Kidney epithelial cell (primary cell): ENCODE results near the gene CLRN3. TPM values are rescaled to one million over a fixed set of nuclear protein-coding genes. Genes with fewer than 3 reads are reported as not detected.

ENCODE experiments used
- DNase-seq: peaks from one replicate; pipeline ENCODE4 v3.0.0-alpha.2; 2010; ENCODE audit warnings: low read depth
- H3K27me3 ChIP-seq: 2 replicates; pipeline ENCODE4 v1.6.0; 2011; ENCODE audit warnings: low read length; ENCODE audit not compliant: control insufficient read depth, insufficient read depth
- H3K36me3 ChIP-seq: 2 replicates; pipeline ENCODE4 v1.5.1; 2011; ENCODE audit warnings: low read length; ENCODE audit not compliant: control insufficient read depth, insufficient read depth
- H3K4me3 ChIP-seq: 2 replicates; pipeline ENCODE4 v1.5.1; 2011; ENCODE audit warnings: low read depth, mild to moderate bottlenecking, control low read depth, low read length
- CTCF ChIP-seq: IDR thresholded peaks from 2 replicates; pipeline ENCODE4 v1.5.1; 2011; ENCODE audit warnings: mild to moderate bottlenecking, moderate library complexity, low read length, control low read depth, inconsistent platforms; ENCODE audit not compliant: insufficient read depth, poor library complexity, severe bottlenecking
- total RNA-seq: library from RNA; depleted of rRNA; stranded (reverse); fragments of >200 nt; gene quantifications from 2 replicates; pipeline ENCODE4 v1.2.3, GENCODE V29; 2015

CLRN3 gene
- total RNA-seq, 1 donor from 2014 or later = not detected

- no peak for TF ChIP-seq CTCF
- no peak for DNase-seq
- no peak overlapping the region for H3K4me3 ChIP-seq
- H3K36me3 ChIP-seq = no peaks in the 10 kb centered on the region
- H3K27me3 ChIP-seq = no peaks in the 10 kb centered on the region
Measured at GRCh38 chr10:127836176-127836575, 56.6 kb downstream of the CLRN3 start.

- no peak for TF ChIP-seq CTCF
- Histone ChIP-seq H3K4me3 (no peak overlapping the region), H3K27me3 (no peaks in the 10 kb centered on the region), H3K36me3 (no peaks in the 10 kb centered on the region)
- DNase-seq = no peak
Measured at GRCh38 chr10:127834791-127835190, 58.0 kb downstream of the CLRN3 start.

GRCh38 chr10:127834221-127834620, 58.5 kb downstream of the CLRN3 start:
- H3K4me3 ChIP-seq = no peak overlapping the region
- no peaks in the 10 kb centered on the region for H3K36me3 ChIP-seq
- no peak for DNase-seq
- no peaks in the 10 kb centered on the region for H3K27me3 ChIP-seq
- no peak for TF ChIP-seq CTCF

- DNase-seq = no peak
- H3K4me3 ChIP-seq = no peak overlapping the region
- no peaks in the 10 kb centered on the region for H3K36me3 ChIP-seq
- H3K27me3 ChIP-seq = no peaks in the 10 kb centered on the region
- TF ChIP-seq CTCF = no peak
Measured at GRCh38 chr10:127833804-127834203, 58.9 kb downstream of the CLRN3 start.

- no peak for DNase-seq
- no peaks in the 10 kb centered on the region for H3K27me3 ChIP-seq
- no peak for TF ChIP-seq CTCF
- no peaks in the 10 kb centered on the region for H3K36me3 ChIP-seq
- no peak overlapping the region for H3K4me3 ChIP-seq
Measured at GRCh38 chr10:127832501-127832900, 60.2 kb downstream of the CLRN3 start.

- DNase-seq = no peak
- no peak for TF ChIP-seq CTCF
- H3K36me3 ChIP-seq = no peaks in the 10 kb centered on the region
Measured at GRCh38 chr10:127830414-127830813, 62.3 kb downstream of the CLRN3 start.

More at GRCh38 chr10:127830414-127830813, 62.3 kb downstream of the CLRN3 start:
- H3K4me3 ChIP-seq = no peak overlapping the region
- no peaks in the 10 kb centered on the region for H3K27me3 ChIP-seq

Other genes starting within 250 kb of the CLRN3 start
- gene FOXI2, start 155.8 kb downstream of the CLRN3 start, total RNA-seq = 0.21 and 0.34 TPM in 2 replicates
- 10.3 and 12.7 TPM in 2 replicates for gene PTPRE, start 14.2 kb upstream of the CLRN3 start, total RNA-seq
- gene MKI67, start 233.5 kb upstream of the CLRN3 start, total RNA-seq = 5.1 and 5.6 TPM in 2 replicates